Rectal smooth muscle tissue (tissue), 1 donor: ENCODE results near the gene SLC22A15.

Experiments used
- H3K27ac ChIP-seq: one replicate; pipeline ENCODE4 v1.7.0; 2013; ENCODE audit warnings: low read depth, low read length, inconsistent platforms
- H3K27me3 ChIP-seq: one replicate; pipeline ENCODE4 v1.7.0; 2013; ENCODE audit warnings: low read length; ENCODE audit not compliant: control insufficient read depth, insufficient read depth
- H3K36me3 ChIP-seq: one replicate; pipeline ENCODE4 v1.7.0; 2013; ENCODE audit warnings: low read length; ENCODE audit not compliant: control insufficient read depth, insufficient read depth
- H3K4me1 ChIP-seq: one replicate; pipeline ENCODE4 v1.7.0; 2013; ENCODE audit warnings: low read length; ENCODE audit not compliant: control insufficient read depth, insufficient read depth
- H3K4me3 ChIP-seq: one replicate; pipeline ENCODE4 v1.7.0; 2013; ENCODE audit warnings: low read length
- H3K9ac ChIP-seq: one replicate; pipeline ENCODE4 v1.7.0; 2013; ENCODE audit warnings: low read length

SLC22A15 gene

DNA sequence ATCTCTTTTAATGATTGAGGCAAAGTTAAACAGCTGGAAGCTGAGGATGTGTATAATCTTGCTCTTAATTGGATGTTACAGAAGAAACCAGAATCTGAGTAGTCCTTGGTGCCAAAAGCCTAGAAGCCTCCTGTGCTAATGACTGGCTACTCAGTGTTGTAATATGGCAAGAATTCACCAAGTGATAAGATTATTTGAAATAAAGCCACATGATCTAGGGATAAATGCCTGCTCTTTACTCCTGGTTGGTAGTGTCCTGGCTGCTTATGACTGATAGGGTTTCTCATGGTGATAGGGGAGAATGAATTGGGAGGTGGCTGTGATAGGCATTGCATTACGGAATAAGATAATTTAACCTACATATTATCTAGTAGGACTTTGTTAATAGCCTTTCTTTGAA is 121.3 kb downstream of the SLC22A15 start:
- Histone ChIP-seq H3K9ac (no peak overlapping the region), H3K27me3 (no peaks in the 10 kb centered on the region), H3K27ac (no peak overlapping the region), H3K36me3 (no peaks in the 10 kb centered on the region), H3K4me3 (no peak overlapping the region), H3K4me1 (no peaks in the 10 kb centered on the region)

DNA sequence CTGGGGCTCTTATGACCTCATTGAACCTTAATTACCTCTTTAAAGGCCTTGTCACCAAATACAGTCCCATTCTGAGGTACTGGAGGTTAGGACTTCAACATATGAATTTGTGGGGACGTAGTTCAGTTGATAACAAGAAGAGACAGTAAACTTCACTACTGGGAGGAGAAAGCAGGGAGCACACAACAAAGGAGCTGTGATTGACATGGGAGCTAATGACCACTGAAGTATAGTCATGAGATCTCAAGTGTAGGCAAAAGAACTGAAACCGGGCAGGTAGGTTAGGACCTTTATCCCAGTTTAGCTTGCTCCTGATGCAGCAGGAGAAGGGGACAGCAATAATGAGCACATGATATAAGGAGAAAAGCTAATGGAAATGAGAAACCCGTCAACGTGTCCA is 123.1 kb downstream of the SLC22A15 start:
- H3K4me1 ChIP-seq = no peaks in the 10 kb centered on the region
- H3K4me3 ChIP-seq = no peak overlapping the region
- H3K9ac ChIP-seq = no peak overlapping the region
- no peak overlapping the region for H3K27ac ChIP-seq
- no peaks in the 10 kb centered on the region for H3K27me3 ChIP-seq
- H3K36me3 ChIP-seq = no peaks in the 10 kb centered on the region

DNA sequence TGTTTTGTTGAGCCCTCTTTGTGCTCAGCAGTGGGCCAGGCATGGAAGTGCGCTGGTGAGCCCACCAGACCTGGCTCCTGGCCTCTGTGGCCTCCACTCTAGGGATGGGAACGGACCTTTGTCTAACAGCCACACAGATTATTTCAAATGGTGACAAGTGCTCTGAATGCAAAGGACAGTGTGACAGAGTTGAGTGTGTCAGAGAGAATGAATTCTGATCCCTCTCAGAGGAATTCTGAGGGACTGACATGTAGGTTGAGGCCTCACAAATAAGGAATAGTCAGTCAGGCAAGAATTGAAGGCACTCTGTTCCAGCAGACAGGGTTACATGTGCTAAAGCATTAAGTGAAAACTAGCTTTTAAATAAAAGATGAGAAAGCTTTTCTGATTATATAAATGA is 123.6 kb downstream of the SLC22A15 start:
- H3K4me1 ChIP-seq = no peaks in the 10 kb centered on the region
- H3K9ac ChIP-seq = no peak overlapping the region
- H3K27ac ChIP-seq = no peak overlapping the region
- H3K4me3 ChIP-seq = no peak overlapping the region
- no peaks in the 10 kb centered on the region for H3K27me3 ChIP-seq
- no peaks in the 10 kb centered on the region for H3K36me3 ChIP-seq

DNA sequence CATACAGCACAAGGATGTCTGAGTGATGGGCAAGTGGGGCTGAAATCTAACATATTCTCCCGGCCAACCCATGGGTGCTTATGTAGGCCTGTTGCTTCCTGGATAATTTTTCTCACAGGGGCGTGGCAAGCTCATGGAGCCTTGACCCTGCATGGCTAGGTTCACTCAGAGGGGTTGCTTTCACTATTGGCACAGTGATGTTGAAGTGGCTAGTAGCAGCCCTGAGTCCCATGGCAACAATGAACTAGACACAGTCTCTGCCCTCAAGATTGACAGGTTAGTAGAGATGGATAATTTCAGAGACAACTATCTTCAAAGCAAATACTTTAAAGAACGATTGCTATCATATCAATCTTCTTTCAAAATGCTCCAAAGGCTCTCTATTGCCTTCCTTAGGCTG is 128.4 kb downstream of the SLC22A15 start:
- Histone ChIP-seq H3K4me1 (no peaks in the 10 kb centered on the region), H3K9ac (no peak overlapping the region), H3K27me3 (no peaks in the 10 kb centered on the region), H3K4me3 (no peak overlapping the region), H3K36me3 (no peaks in the 10 kb centered on the region), H3K27ac (no peak overlapping the region)

DNA sequence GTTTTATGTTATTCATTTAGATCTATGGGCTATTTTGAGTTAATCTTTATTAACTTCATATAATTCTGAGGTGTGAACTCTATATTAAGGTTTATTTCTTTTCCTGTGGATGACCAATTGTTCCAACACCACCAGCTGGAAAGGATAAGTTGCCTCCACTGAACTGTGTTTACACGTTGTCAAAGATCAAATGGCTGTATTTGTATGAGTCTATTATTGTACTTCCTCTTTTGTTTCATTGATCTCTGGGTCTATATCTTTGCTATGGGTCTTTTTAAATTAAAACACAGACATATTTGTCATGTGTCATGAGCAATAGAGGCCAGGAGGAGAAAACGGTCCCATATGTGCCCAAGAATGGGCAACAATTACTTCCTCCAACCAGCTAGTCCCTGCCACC is 129.7 kb downstream of the SLC22A15 start:
- Histone ChIP-seq H3K36me3 (no peaks in the 10 kb centered on the region), H3K9ac (no peak overlapping the region), H3K4me1 (no peaks in the 10 kb centered on the region), H3K27me3 (no peaks in the 10 kb centered on the region), H3K4me3 (no peak overlapping the region), H3K27ac (no peak overlapping the region)

DNA sequence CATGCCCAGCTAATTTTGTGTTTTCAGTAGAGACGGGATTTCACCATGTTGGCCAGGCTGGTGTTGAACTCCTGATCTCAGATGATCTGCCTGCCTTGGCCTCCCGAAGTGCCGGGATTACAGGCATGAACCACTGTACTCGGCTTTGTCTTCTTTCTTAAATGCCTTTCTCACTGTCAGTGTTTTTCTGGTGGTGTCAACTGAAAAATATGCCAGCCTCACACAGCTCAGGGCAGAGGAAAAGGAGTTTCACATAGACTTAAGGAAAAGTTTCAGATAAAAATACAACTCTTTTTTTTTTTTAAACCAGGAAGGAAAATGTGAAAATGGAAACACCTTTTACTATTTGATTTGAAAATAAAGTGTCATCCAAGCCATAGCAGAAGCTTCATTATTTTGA is 130.3 kb downstream of the SLC22A15 start:
- H3K27ac ChIP-seq = no peak overlapping the region
- H3K36me3 ChIP-seq = no peaks in the 10 kb centered on the region
- no peak overlapping the region for H3K9ac ChIP-seq
- H3K4me1 ChIP-seq = no peaks in the 10 kb centered on the region
- H3K27me3 ChIP-seq = no peaks in the 10 kb centered on the region
- no peak overlapping the region for H3K4me3 ChIP-seq

DNA sequence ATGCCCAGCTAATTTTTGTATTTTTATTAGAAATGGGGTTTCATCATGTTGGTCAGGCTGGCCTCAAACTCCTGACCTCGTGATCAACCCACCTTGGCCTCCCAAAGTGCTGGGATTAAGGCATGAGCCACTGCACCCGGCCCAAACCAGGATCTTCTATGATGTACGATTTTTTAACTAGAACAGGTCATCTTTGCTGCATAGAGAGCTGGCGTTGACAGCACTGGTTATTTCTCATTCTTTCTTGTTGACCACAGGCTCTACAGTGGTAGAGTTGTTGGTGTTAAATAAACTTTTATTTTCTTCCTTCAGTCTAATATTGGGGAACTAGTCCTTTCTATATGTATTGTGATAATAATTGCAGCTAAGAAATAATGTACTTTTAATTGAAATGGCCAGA is 131.1 kb downstream of the SLC22A15 start:
- Histone ChIP-seq H3K27me3 (no peaks in the 10 kb centered on the region), H3K9ac (no peak overlapping the region), H3K4me3 (no peak overlapping the region), H3K36me3 (no peaks in the 10 kb centered on the region), H3K27ac (no peak overlapping the region), H3K4me1 (no peaks in the 10 kb centered on the region)

DNA sequence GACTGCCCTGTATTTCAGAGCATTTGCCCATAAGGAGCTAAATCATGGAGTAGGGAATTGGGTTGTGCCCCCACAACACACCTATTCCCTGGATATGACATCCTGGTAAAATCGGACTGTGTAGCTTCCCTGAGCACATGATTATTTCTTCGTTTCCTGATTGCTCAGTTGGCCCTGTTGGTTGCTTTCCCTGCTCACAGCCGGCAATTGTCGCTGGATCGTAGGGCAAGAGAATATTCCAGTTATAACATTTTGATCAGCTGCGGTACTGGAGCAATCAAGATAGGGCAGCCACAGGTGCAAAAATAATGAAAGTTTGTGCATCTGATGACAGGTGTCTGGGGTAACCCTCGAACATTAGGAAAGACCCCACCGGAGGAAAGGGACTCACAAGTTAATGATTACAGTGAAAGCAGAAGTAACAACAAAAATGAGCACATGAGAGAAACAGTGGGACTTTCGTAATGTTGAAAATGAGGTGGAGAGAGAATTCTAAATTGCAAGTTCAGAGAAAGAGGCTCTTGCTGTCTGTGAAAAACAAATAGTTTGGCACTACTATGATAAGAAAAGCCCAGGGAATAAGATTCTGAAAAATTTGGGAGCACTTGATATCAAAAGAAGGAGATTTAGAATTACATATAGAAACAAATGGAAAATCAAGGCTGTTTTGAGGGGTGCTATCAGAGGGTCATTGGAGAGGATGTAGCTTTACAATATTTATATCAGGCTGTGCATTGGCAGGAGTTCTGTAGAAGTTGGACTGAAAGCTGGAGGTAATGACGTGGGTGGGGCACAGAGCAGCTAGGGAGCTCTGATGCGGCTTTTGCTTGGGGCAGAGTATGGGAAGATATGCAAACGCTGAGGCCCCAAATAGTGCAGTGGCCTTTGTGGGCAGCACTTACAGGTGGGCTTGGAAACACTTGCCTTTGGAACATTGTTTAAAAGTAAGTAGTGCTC is 134.5 kb downstream of the SLC22A15 start, which contains the start of gene MAB21L3:
TSS of gene MAB21L3 (plus strand) at position 833 of the 957 bp plus-strand sequence. CDS start 1,217 bp downstream, outside the sequence.
- H3K4me3 ChIP-seq = peak within 1 kb of the TSS; percentile 7
- H3K27ac ChIP-seq = no peak within 1 kb of the TSS
- H3K4me1 ChIP-seq = no peaks in the 10 kb centered on the region

DNA sequence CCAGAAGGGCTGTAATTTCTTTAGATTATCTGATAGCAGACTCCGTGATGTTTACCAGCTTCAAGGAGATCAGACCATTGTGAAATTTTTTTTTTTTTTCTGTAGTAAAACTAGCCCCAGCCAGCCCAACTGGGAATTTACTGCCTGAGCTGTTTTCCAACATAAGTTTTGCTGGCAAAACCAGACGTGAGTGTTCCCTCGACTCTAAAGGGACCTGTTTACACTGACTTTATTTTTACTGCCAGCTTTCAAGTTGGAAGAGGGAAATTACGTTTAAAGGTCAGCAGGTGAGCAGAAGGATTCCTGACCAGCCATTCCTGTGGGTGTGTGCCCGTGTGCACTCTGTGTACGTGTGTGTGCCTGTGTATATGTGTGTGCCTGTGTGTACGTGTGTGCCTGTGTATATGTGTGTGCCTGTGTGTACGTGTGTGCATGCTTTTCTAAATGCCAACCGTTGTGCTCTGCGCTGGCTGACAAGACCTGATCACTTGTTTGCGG is 135.3 kb downstream of the SLC22A15 start:
- no peak overlapping the region for H3K9ac ChIP-seq

More for the DNA sequence above, 134.5 kb downstream of the SLC22A15 start, which contains the start of gene MAB21L3:
- Histone ChIP-seq H3K9ac (no peak within 1 kb of the TSS), H3K27me3 (no peaks in the 10 kb centered on the region), H3K36me3 (no peaks in the 10 kb centered on the region)

DNA sequence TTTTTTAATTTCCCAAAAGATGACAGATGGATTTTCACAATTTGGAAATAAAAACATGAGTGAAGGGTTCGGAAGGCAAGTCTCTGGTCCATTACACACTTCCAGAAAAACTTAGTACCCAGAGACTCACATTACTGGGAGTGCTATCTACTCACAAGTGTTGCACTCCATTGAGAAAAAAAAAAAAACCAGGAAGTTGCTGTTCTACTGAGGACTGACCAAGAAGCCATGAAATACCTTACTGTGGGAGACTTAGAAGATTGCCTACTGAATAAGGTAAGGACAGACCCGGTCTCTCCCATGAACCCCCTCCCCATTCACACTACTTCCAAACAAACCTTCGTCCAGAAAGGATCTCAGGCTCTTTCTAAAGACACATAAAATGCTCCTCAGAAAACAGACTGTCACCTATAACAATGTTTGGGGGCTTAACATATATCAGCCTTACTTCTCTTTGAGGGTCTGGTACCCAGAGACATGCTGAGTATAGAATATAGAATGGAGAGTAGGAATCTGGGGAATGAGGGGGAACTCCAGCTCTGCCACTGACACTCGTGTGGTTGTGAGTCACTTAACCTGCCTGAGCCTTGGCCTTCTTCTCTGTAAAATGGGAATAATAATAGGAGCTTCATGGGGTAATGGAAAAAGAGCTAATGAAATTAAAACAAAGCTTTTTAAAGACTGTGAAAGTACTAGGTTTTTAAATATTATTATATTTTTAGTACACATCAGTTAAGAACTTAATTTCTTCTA is 136.3 kb downstream of the SLC22A15 start:
- H3K4me1 ChIP-seq = no peaks in the 10 kb centered on the region
- no peaks in the 10 kb centered on the region for H3K36me3 ChIP-seq
- H3K27me3 ChIP-seq = no peaks in the 10 kb centered on the region
- H3K27ac ChIP-seq = no peak overlapping the region
- no peak overlapping the region for H3K4me3 ChIP-seq
- no peak overlapping the region for H3K9ac ChIP-seq

More for the DNA sequence above, 135.3 kb downstream of the SLC22A15 start:
- Histone ChIP-seq H3K4me1 (no peaks in the 10 kb centered on the region), H3K4me3 (peak overlapping the region; percentile 7), H3K27me3 (no peaks in the 10 kb centered on the region), H3K36me3 (no peaks in the 10 kb centered on the region), H3K27ac (no peak overlapping the region)

DNA sequence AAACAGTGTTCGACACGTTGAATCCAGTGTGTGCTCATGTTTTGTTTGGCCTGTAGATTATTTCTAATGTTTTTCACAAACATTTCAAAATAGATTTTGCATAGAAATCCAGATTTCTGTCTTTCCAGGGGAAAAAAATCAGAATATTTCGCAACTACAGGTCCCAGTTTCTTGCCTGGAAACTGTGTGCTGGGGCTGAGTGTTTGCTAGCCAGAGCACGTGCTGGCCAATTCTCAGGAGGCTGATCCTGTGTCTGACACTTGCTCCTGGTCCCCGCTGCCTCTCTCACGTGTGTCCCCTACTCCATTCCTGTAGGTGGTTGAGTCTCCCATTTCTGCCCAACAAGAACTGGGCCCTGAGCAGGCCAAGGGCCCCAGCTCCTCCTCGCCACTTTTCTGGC is 137.3 kb downstream of the SLC22A15 start:
- H3K36me3 ChIP-seq = no peaks in the 10 kb centered on the region
- H3K4me1 ChIP-seq = no peaks in the 10 kb centered on the region
- H3K4me3 ChIP-seq = no peak overlapping the region
- no peak overlapping the region for H3K9ac ChIP-seq
- no peak overlapping the region for H3K27ac ChIP-seq
- H3K27me3 ChIP-seq = no peaks in the 10 kb centered on the region
